GM21825 (cell line): ENCODE data around the gene LIPN.
"Not testable (repeated sequence)": the region's sequence is repeated elsewhere in the genome, so short reads cannot be mapped to it uniquely, and the experiment has no call there.

Experiments
- ATAC-seq: cut with Tn5 transposase; IDR thresholded peaks from one replicate; pipeline ENCODE4 v1.9.1; 2021; ENCODE audit warnings: mild to moderate bottlenecking, moderate library complexity; ENCODE audit not compliant: unreplicated experiment

Gene LIPN

GRCh38 chr10:88759366-88760101 is at the start of gene LIPN:
Gene LIPN, plus strand, starts transcription at chr10:88760020. Its CDS starts 1,386 bp downstream, at chr10:88761406.
- no peak for ATAC-seq

- no peak for ATAC-seq
These were observed 44.3 kb upstream of the LIPN start for GRCh38 chr10:88715517-88715916.

- no peak for ATAC-seq
These were observed 38.4 kb upstream of the LIPN start for GRCh38 chr10:88721392-88721791.

GRCh38 chr10:88725798-88726197 is 34.0 kb upstream of the LIPN start:
- peak; percentile 63 for ATAC-seq

- no peak for ATAC-seq
These were observed 31.6 kb upstream of the LIPN start for GRCh38 chr10:88728107-88728763.

- ATAC-seq, result no peak
These were observed 29.0 kb upstream of the LIPN start for GRCh38 chr10:88730864-88731263.

GRCh38 chr10:88731296-88731695 is 28.5 kb upstream of the LIPN start:
- ATAC-seq, result no peak

GRCh38 chr10:88733215-88733614 is 26.6 kb upstream of the LIPN start:
- ATAC-seq, result peak; percentile 60

GRCh38 chr10:88735661-88736060 is 24.2 kb upstream of the LIPN start:
- no peak for ATAC-seq

- ATAC-seq, result not testable (repeated sequence)
These were observed 17.9 kb upstream of the LIPN start for GRCh38 chr10:88741921-88742320.

GRCh38 chr10:88742448-88742847 is 17.4 kb upstream of the LIPN start:
- ATAC-seq, result no peak

- ATAC-seq, result no peak
These were observed 15.8 kb upstream of the LIPN start for GRCh38 chr10:88744002-88744401.

GRCh38 chr10:88745633-88746032 is 14.2 kb upstream of the LIPN start:
- ATAC-seq, result no peak

GRCh38 chr10:88754287-88754686 is 5.5 kb upstream of the LIPN start:
- ATAC-seq, result no peak

GRCh38 chr10:88755753-88756152 is 4.1 kb upstream of the LIPN start:
- ATAC-seq, result peak; percentile 83

GRCh38 chr10:88756660-88757059 is 3.2 kb upstream of the LIPN start:
- ATAC-seq, result no peak

- ATAC-seq, result no peak
These were observed 3.1 kb downstream of the LIPN start for GRCh38 chr10:88762906-88763305.

- no peak for ATAC-seq
These were observed 3.6 kb downstream of the LIPN start for GRCh38 chr10:88763441-88763840.

GRCh38 chr10:88764110-88764509 is 4.3 kb downstream of the LIPN start:
- no peak for ATAC-seq

- no peak for ATAC-seq
These were observed 6.0 kb downstream of the LIPN start for GRCh38 chr10:88765816-88766215.

GRCh38 chr10:88769384-88769783 is 9.6 kb downstream of the LIPN start:
- no peak for ATAC-seq

- no peak for ATAC-seq
These were observed 21.4 kb downstream of the LIPN start for GRCh38 chr10:88781206-88781605.
